Measurements from ENCODE around the gene TKTL1. TPM values are rescaled to one million over a fixed set of nuclear protein-coding genes. Genes with fewer than 3 reads are reported as not detected.
"Not testable (repeated sequence)": the region's sequence is repeated elsewhere in the genome, so short reads cannot be mapped to it uniquely, and the experiment has no call there.

Gene TKTL1, protein sequence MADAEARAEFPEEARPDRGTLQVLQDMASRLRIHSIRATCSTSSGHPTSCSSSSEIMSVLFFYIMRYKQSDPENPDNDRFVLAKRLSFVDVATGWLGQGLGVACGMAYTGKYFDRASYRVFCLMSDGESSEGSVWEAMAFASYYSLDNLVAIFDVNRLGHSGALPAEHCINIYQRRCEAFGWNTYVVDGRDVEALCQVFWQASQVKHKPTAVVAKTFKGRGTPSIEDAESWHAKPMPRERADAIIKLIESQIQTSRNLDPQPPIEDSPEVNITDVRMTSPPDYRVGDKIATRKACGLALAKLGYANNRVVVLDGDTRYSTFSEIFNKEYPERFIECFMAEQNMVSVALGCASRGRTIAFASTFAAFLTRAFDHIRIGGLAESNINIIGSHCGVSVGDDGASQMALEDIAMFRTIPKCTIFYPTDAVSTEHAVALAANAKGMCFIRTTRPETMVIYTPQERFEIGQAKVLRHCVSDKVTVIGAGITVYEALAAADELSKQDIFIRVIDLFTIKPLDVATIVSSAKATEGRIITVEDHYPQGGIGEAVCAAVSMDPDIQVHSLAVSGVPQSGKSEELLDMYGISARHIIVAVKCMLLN
- polyA plus RNA-seq (ENCODE audit: insufficient read length in 12 of 12), result under 1 TPM in 10 of 12 donors, not detected in 2; 0.08 to 0.63 (median 0.35) TPM
- long read RNA-seq, donor 1, result 0 reads
- long read RNA-seq, donor 2, result 0 reads
- long read RNA-seq, donor 3, result 0 reads
- long read RNA-seq, donor 4, result 0 reads
- long read RNA-seq, donor 5, result 0 reads
- long read RNA-seq, donor 6, result 0 reads
- long read RNA-seq, donor 7, result 0 reads
- long read RNA-seq, donor 8, result 0 reads
- long read RNA-seq, donor 9, result 0 reads
- long read RNA-seq, donor 10, result 0 reads
- long read RNA-seq, donor 11, result 0 reads

DNA sequence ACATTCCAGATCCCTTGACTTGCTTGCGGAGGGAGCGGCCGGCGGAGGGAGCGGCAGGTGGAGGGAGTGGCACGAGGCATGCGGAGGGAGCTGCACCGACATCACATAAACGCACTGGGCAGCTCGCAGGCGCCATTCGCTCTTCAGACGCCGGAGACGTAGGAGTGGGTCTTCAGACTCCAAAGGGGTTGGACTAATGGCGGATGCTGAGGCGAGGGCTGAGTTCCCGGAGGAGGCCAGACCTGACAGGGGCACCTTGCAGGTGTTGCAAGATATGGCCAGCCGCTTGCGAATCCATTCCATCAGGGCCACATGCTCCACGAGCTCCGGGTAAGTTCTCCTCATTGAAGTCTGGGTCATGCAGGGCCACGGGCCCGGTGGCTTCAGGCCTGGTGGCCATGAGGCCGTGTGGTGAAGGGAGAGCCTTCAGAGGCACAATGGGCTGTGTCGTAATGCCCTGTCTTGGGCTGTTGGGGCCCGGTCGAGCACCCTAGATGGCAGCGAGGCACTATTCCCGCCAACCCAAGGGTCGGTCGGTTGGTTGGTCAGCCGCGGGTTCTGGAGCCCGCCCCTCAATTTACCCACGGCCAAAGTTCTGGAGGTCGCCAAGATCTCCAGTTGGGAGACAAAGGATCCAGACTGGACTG, at the start of gene TKTL1:
TSS of gene TKTL1 (plus strand) at position 132 of the 647 bp plus-strand sequence. CDS start at position 197, 65 bp downstream.
- DNase-seq, result no peak

DNA sequence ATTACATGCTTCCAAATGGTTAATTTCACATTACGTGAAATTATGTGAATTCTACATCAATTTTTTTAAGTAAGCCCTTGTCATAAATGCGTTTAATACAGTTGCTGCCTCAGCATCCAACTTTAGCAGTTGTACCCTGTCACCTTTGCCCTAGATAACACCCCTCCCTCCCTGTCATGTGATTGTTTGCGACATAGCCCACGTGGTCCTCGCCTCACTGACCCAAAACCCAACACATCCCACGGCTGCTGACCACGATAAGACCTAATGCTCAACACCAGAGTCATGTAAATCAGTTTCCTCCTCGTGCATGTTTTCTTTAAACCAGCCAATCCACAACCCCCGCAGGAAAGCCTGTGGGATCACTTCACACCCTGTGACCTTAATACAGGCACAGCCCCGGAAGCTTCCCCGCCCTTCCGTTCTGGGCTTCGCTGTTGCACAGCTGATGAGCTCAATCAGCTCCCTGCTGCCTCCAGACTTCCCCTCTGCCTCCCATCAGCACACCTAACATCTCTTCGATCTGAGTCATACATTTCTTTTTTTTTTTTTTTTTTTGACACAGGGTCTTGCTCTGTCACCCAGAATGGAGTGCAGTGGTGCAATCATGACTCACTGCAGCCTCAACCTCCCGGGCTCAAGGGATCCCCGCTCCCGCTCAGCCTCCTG, 48.1 kb upstream of the TKTL1 start:
- not testable (repeated sequence) for DNase-seq

DNA sequence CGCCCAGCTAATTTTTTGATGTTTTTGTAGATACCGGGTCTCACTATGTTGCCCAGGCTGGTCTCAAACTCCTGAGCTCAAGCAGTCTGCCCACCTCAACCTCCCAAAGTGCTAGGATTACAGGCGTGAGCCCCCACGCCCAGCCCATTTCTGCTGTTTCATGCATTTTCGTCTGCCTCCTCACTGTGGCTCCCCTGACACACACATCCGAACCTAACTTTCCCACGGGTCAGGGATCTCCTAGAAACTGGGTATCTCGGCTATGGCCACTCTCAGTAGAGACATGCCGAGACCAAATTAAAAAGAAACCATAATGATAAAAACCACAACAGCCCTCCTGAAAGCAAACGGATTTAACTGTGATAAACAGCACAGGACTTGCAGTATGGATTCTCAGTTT, 47.5 kb upstream of the TKTL1 start:
- DNase-seq, result not testable (repeated sequence)

DNA sequence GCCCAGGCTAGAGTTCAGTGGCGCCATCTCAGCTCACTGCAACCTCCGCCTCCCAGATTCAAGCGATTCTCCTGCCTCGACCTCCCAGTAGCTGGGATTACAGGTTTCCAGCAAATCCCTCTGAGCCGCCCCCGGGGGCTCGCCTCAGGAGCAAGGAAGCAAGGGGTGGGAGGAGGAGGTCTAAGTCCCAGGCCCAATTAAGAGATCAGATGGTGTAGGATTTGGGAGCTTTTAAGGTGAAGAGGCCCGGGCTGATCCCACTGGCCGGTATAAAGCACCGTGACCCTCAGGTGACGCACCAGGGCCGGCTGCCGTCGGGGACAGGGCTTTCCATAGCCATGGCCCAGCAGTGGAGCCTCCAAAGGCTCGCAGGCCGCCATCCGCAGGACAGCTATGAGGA, 38.3 kb upstream of the TKTL1 start, which contains the start of gene OPN1MW3:
TSS of gene OPN1MW3 (plus strand) at position 301 of the 400 bp plus-strand sequence. CDS start at position 339, 38 bp downstream.
- DNase-seq, result not testable (repeated sequence)

DNA sequence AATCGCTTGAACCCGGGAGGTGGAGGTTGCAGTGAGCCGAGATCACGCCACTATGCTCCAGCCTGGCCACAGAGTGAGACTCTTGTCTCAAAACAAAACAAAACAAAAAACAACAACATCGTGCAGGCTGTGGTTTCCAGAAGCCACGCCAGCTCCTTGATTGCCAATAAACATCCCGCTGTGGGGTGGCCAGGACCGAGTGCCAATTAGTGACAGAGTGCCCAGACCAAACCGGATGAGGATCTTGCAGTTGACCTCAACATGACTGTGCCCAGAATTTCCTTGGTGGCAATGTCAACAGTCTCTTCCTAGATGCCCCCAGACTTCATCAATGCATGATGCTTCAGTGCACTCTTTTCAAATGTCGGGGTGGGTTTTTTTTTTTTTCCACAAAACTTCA, 36.9 kb upstream of the TKTL1 start:
- DNase-seq, result not testable (repeated sequence)

DNA sequence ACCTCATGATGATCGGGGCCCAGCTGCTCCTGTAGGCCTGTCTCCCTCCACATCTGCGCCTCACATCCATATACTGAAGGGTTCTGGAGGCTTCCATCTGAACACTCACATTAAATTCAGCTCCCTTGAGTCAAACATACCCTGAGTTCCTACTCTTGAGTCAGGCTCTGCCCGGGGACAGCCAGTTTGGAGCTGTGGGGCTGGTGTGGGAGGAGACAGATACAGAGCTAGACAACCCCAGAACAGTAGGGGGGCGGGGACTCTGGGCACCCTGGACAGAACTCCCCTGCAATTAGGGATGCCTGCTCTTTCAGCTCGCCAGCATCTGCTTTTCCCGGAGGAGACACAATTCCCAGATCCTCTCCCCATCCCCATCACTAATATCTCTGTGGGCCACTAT, 32.5 kb upstream of the TKTL1 start:
- DNase-seq, result not testable (repeated sequence)

DNA sequence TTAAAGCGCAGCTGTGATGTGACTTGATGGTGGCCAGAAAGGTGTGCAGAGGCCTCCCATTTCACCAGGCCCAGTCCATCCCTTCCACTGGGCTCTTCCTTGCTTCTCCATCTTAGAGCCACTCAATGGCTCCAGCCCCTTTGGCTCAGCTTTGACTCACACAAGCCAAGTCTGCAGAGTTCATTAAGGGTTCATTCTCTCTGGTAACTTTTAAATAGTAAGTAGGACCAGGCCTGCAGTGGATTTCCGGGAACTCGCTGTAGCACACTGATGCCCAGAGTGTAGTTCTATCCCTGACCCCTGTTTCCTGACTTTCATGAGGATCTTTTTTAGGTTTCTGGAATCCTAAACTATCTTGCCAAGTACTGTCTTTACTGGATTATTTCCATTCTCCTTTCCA, 26.4 kb upstream of the TKTL1 start:
- not testable (repeated sequence) for DNase-seq

DNA sequence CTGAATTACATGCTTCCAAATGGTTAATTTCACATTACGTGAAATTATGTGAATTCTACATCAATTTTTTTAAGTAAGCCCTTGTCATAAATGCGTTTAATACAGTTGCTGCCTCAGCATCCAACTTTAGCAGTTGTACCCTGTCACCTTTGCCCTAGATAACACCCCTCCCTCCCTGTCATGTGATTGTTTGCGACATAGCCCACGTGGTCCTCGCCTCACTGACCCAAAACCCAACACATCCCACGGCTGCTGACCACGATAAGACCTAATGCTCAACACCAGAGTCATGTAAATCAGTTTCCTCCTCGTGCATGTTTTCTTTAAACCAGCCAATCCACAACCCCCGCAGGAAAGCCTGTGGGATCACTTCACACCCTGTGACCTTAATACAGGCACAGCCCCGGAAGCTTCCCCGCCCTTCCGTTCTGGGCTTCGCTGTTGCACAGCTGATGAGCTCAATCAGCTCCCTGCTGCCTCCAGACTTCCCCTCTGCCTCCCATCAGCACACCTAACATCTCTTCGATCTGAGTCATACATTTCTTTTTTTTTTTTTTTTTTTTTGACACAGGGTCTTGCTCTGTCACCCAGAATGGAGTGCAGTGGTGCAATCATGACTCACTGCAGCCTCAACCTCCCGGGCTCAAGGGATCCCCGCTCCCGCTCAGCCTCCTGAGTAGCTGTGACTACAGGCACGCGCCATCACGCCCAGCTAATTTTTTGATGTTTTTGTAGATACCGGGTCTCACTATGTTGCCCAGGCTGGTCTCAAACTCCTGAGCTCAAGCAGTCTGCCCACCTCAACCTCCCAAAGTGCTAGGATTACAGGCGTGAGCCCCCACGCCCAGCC, 10.9 kb upstream of the TKTL1 start:
- DNase-seq, result not testable (repeated sequence)

DNA sequence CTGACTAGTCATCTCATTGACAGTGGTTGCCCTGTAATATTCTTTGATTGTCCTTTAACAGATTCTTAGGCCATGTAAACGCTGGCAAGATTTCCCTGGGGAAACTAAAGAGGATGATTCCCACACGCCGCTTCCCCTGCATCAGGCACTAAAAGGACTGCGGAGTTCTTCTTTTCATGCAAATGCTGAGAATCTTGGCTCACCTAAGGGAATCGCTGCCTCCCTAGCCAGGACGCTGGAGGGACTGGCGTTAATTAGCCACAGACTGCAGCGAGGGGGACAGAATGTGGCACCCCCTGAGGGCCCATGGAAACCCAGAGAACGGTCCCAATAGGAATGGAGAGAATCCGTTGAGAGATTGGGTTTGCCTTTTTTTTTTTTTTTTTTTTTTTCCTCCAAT, 9.2 kb upstream of the TKTL1 start:
- not testable (repeated sequence) for DNase-seq

DNA sequence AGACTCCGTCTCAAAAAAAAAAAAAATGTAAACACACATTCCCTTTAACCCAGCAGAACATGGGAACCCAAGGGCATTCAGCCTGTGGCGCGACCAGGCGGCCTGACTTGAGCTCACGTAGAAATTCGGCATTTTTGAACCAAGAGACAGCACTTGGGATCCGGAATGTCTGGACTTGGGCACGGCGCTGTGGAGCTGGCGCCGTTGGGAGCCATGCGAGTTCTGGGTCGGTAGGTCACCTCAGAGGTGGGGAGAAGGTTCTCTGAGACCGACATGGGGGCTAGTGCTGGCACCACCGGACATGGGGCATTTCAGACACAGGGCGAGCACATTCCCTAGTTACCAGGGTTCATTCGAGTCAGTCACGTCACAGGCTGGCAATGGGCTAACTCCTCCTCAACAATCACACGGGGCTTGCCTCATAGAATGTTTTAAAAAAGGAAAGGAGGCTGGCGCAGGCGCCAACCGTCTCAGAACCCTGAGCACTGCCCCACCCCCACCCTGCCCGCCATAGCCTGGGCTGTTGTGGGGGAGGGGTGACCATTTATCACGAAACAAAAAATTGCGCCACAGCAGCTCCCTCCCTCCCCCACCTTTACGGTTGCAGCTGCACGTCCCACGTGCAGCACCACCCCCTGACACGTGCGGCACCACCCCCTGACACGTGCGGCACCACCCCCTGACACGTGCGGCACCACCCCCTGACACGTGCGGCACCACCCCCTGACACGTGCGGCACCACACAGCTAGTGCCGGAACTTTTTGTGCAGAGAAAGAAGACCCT, 612 bp upstream of the TKTL1 start, which contains the start of gene TEX28:
TSS of gene TEX28 (minus strand) at position 334 of the 784 bp plus-strand sequence. CDS start 3,007 bp downstream, outside the sequence.
- no peak for DNase-seq

DNA sequence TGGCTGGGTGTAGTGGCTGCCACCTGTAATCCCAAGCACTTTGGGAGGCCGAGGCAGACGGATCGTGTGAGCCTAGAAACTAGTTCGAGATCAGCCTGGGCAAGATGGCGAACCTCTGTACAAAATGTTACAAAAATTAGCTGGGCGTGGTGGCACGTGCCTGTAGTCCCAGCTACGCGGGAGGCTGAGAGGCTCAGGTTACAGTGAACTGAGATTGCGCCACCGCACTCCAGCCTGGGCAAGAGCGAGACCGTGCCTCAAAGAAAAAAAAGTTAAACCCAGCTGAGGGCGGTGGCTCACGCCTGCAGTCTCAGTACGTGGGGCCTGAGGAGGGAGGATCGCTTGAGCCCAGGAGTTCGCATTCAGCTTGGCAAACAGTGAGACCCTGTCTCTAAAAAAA, 1.1 kb downstream of the TKTL1 start:
- no peak for DNase-seq

DNA sequence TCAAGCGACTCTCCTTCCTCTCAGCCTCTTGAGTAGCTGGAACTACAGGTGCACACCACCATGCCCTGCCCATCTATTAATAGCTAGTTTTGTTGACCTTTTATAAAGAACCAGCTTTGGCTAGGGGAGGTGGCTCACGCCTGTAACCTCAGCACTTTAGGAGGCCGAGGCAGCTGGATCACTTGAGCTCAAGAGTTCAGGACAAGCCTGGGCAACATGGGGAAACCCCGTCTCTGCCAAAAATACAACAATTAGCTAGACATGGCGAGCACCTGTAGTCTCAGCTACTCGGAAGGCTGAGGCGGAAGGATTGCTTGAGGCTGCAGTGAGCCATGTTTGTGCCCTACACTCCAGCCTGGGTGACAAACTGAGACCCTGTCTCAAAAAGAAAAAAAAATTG, 2.7 kb downstream of the TKTL1 start:
- no peak for DNase-seq

DNA sequence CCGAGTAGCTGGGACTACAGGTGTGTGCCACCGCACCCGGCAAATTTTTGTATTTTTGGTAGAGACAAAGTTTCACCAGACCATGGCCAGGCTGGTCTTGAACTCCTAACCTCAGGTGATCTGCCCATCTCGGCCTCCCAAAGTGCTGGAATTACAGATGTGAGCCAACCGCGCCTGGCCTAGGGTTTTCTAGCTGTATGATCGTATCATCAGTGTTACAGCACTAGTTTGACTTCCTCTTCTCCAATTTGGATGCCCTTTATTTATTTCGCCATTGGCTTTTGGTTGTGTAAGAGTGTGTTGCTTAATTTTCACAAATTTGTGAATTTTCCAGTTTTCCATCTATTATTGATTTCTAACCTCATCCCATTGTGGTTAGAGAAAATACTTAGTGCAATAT, 5.2 kb downstream of the TKTL1 start:
- DNase-seq, result no peak

DNA sequence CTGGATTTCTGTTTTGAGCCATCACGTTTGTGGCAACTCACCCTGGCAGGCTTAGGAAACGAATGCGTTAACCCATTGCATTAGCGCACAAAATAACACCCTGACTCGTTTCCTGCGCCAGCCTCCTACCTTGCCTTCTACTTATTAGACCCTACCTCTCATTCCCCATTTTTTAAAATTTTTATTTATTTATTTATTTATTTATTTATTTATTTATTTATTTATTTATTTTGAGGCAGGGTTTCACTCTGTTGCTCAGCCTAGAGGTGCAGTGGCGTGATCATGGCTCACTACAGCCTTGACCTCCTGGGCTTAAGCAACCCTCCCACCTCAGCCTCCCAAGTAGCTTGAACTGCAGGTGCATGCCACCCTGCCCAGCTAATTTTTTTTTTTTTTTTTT, 7.4 kb downstream of the TKTL1 start:
- DNase-seq, result not testable (repeated sequence)

DNA sequence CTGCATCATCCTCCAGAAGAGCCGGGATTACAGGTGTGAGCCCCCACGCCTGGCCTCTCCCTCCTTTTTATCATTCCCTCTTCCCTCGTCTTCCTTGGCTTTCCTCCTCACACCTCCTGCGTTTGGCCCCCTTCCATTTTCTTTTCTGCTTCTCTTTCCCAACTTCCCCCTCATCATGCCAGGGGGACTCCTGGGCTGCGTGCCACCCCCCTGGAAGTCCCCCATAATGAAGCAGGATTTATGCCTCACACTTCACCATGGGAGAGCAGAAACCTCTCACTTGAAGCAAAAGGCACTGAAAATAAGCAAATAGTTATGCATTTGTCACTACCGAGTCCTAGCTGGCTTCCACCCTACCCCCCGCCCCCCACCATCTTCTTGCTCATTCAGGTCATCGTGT, 7.9 kb downstream of the TKTL1 start:
- no peak for DNase-seq

DNA sequence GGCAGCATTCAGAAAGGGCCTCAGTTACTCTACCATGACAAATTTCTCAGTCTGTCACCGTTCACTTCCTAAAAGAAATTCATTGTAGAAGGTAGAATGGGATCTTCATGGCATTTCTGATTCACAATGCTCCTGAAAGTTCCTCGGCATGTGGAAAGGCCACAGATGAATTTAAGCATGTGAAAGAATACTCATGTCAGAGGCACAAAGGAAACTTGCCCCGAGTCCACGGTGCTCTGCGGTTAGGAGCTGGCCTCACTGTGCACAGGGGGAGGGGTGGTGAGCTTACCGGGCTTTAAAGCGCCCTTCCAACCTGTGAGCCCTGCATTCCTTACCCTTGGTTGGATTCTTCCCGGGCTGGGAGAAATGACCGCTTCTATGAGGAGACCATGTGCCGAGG, 9.3 kb downstream of the TKTL1 start:
- no peak for DNase-seq

DNA sequence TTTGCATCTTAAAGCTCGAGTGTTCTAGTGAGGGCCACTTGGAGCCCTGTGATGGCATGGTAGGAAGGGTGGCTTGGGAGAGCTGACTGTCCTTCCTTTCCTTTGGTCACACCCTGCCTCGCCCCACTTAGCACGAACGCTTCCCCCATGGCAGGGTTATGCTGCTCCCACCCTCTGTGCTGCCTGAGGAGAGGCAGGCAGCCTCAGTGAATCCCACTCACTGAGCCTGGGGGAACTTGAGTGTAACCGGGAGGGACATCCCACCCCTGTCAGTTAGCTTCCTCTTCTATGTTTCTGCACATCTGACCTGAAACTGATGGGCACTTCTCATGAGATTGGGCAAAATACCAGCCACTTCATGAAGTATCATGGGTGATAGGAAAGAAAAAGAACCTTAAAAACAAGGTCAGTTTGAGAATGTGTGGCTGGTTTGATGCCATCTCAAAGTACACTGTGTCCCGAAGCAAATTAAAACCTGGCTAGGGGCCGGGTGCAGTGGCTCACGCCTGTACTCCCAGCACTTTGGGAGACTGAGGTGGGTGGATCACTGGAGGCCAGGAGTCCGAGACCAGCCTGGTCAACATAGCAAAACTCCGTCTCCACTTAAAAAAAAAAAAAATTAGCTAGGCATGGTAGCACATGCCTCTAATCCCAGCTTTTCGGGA, 10.1 kb downstream of the TKTL1 start:
- no peak for DNase-seq

DNA sequence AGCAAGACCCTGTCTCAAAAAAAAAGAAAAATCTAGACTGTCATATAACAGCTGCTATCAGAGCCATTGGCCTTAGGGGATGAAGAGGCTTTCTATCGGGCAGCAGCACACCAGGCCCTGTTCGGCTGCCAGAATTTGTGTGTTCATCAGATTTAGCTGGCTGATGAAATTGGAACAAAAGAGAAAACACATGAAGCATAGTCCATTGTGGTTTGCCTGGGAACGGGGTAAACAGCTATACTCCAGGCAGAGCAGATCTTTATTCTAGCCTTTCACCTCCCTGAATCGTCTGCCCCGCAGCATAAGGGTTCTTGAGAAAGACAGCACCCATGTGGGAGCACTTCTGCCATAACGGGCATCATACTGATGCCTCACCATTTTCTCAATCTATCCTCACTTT, 11.6 kb downstream of the TKTL1 start:
- no peak for DNase-seq

Measured in muscle of arm (tissue), 14 donors.